WTC11 (cell line): ENCODE results near the gene NR2F6. TPM values are rescaled to one million over a fixed set of nuclear protein-coding genes. Genes with fewer than 3 reads are reported as not detected.

Experiments used
- ARID4B ChIP-seq: sonication (generic); formaldehyde crosslinking; IDR thresholded peaks from 2 replicates; pipeline ENCODE4 v1.8.0; 2023; ENCODE audit warnings: missing genetic modification reagents, mild to moderate bottlenecking, borderline replicate concordance
- ATF2 ChIP-seq: sonication (generic); formaldehyde crosslinking; IDR thresholded peaks from 2 replicates; pipeline ENCODE4 v1.8.1; 2022; ENCODE audit warnings: low read depth, missing genetic modification reagents, borderline replicate concordance
- CREB1 ChIP-seq: sonication (generic); formaldehyde crosslinking; IDR thresholded peaks from 2 replicates; pipeline ENCODE4 v1.8.0; 2023; ENCODE audit warnings: mild to moderate bottlenecking, missing genetic modification reagents
- ETV6 ChIP-seq: sonication (generic); formaldehyde crosslinking; IDR thresholded peaks from 2 replicates; pipeline ENCODE4 v1.8.1; 2022; ENCODE audit warnings: mild to moderate bottlenecking, missing genetic modification reagents
- FOXJ3 ChIP-seq: sonication (generic); formaldehyde crosslinking; IDR thresholded peaks from 2 replicates; pipeline ENCODE4 v1.9.0; 2021; ENCODE audit warnings: missing genetic modification reagents, mild to moderate bottlenecking, borderline replicate concordance
- FOXK1 ChIP-seq: sonication (generic); formaldehyde crosslinking; IDR thresholded peaks from 2 replicates; pipeline ENCODE4 v1.8.0; 2022; ENCODE audit warnings: mild to moderate bottlenecking, moderate library complexity, missing genetic modification reagents
- FOXP4 ChIP-seq: sonication (generic); formaldehyde crosslinking; IDR thresholded peaks from 2 replicates; pipeline ENCODE4 v1.8.0; 2022; ENCODE audit warnings: mild to moderate bottlenecking, missing genetic modification reagents
- GABPB1 ChIP-seq: sonication (generic); formaldehyde crosslinking; IDR thresholded peaks from 2 replicates; pipeline ENCODE4 v1.8.1; 2023; ENCODE audit warnings: mild to moderate bottlenecking, missing genetic modification reagents
- GRHL2 ChIP-seq: fragments of 250-450 bp; sonication (Bioruptor Pico); IDR thresholded peaks from 2 replicates; pipeline ENCODE4 v1.8.0; 2022; ENCODE audit warnings: mild to moderate bottlenecking, moderate library complexity; ENCODE audit not compliant: insufficient replicate concordance, severe bottlenecking
- GTF2I ChIP-seq: fragments of 250-450 bp; sonication (Bioruptor Pico); conservative IDR thresholded peaks from 2 replicates; pipeline ENCODE4 v1.4.0; 2021; ENCODE audit warnings: mild to moderate bottlenecking
- JUN ChIP-seq: sonication (generic); formaldehyde crosslinking; IDR thresholded peaks from 2 replicates; pipeline ENCODE4 v1.8.0; 2023; ENCODE audit warnings: mild to moderate bottlenecking, missing genetic modification reagents
- MAX ChIP-seq: sonication (generic); formaldehyde crosslinking; IDR thresholded peaks from 2 replicates; pipeline ENCODE4 v1.8.0; 2022; ENCODE audit warnings: mild to moderate bottlenecking, missing genetic modification reagents
- MLX ChIP-seq: sonication (generic); formaldehyde crosslinking; IDR thresholded peaks from 2 replicates; pipeline ENCODE4 v1.8.1; 2023; ENCODE audit warnings: mild to moderate bottlenecking, missing genetic modification reagents, moderate library complexity
- MXD4 ChIP-seq: fragments of 250-450 bp; sonication (Bioruptor Pico); IDR thresholded peaks from 2 replicates; pipeline ENCODE4 v1.8.0; 2021; ENCODE audit warnings: mild to moderate bottlenecking, moderate library complexity, borderline replicate concordance
- NFATC4 ChIP-seq: fragments of 250-450 bp; sonication (Bioruptor Pico); IDR thresholded peaks from 2 replicates; pipeline ENCODE4 v1.9.0; 2021; ENCODE audit warnings: mild to moderate bottlenecking
- NFYB ChIP-seq: sonication (generic); formaldehyde crosslinking; conservative IDR thresholded peaks from 2 replicates; pipeline ENCODE4 v1.8.0; 2022; ENCODE audit warnings: low read depth, missing genetic modification reagents
- PREB ChIP-seq: sonication (generic); formaldehyde crosslinking; IDR thresholded peaks from 2 replicates; pipeline ENCODE4 v1.8.1; 2022; ENCODE audit warnings: mild to moderate bottlenecking, missing genetic modification reagents, moderate library complexity, borderline replicate concordance
- TCF7 ChIP-seq: sonication (generic); formaldehyde crosslinking; IDR thresholded peaks from 2 replicates; pipeline ENCODE4 v1.8.0; 2022; ENCODE audit warnings: mild to moderate bottlenecking, low read depth, missing genetic modification reagents, moderate library complexity
- TEAD1 ChIP-seq: sonication (generic); formaldehyde crosslinking; IDR thresholded peaks from 2 replicates; pipeline ENCODE4 v1.8.0; 2022; ENCODE audit warnings: mild to moderate bottlenecking, missing genetic modification reagents
- USF2 ChIP-seq: sonication (generic); formaldehyde crosslinking; IDR thresholded peaks from 2 replicates; pipeline ENCODE4 v1.8.1; 2023; ENCODE audit warnings: mild to moderate bottlenecking, missing genetic modification reagents, moderate library complexity
- ZBTB43 ChIP-seq: sonication (generic); formaldehyde crosslinking; IDR thresholded peaks from 2 replicates; pipeline ENCODE4 v1.8.1; 2023; ENCODE audit warnings: mild to moderate bottlenecking, missing genetic modification reagents
- ZMAT4 ChIP-seq: fragments of 250-450 bp; sonication (Bioruptor Pico); IDR thresholded peaks from 2 replicates; pipeline ENCODE4 v1.9.0; 2021; ENCODE audit warnings: mild to moderate bottlenecking
- ZNF396 ChIP-seq: fragments of 250-450 bp; sonication (Bioruptor Pico); IDR thresholded peaks from 2 replicates; pipeline ENCODE4 v1.8.0; 2021; ENCODE audit warnings: mild to moderate bottlenecking, moderate library complexity, borderline replicate concordance
- ZNF671 ChIP-seq: fragments of 250-450 bp; sonication (Bioruptor Pico); IDR thresholded peaks from 2 replicates; pipeline ENCODE4 v1.8.0; 2021; ENCODE audit warnings: mild to moderate bottlenecking
- total RNA-seq: library from RNA; stranded (reverse); gene quantifications from 3 replicates; pipeline ENCODE4 v1.2.3, GENCODE V29; 2021

Gene NR2F6
- total RNA-seq, 1 experiment from 2014 or later, result 145 TPM

GRCh38 chr19:17266975-17267788, 21.5 kb upstream of the NR2F6 start, which contains the start of gene BABAM1 (continued):
- no peak for TF ChIP-seq ZBTB43
- no peak for TF ChIP-seq GTF2I (CRISPR knock-in tag)
- no peak for TF ChIP-seq JUN (CRISPR knock-in tag)
- TF ChIP-seq TEAD1 (CRISPR knock-in tag), result no peak
- TF ChIP-seq MXD4 (CRISPR knock-in tag), result peak; percentile 92; the same call in 1 of the 2 replicates
- 0 out of 2 replicates have a peak, but pooled peaks have one; percentile 27 for TF ChIP-seq MAX (CRISPR knock-in tag)
- no peak for TF ChIP-seq PREB (CRISPR knock-in tag)
- no peak for TF ChIP-seq NFATC4 (CRISPR knock-in tag)
- no peak for TF ChIP-seq GRHL2 (CRISPR knock-in tag)
- TF ChIP-seq FOXJ3 (CRISPR knock-in tag), result no peak
- TF ChIP-seq GABPB1 (CRISPR knock-in tag), result peak; percentile 87
- no peak for TF ChIP-seq ZNF396 (CRISPR knock-in tag)
- TF ChIP-seq ARID4B (CRISPR knock-in tag), result no peak
- no peak for TF ChIP-seq ZMAT4 (CRISPR knock-in tag)
- TF ChIP-seq FOXK1 (CRISPR knock-in tag), result peak; percentile 74
- no peak for TF ChIP-seq ETV6 (CRISPR knock-in tag)
- no peak for TF ChIP-seq ATF2 (CRISPR knock-in tag)
- TF ChIP-seq ZNF671, result no peak
- no peak for TF ChIP-seq FOXP4 (CRISPR knock-in tag)
- TF ChIP-seq TCF7, result no peak
- no peak for TF ChIP-seq CREB1 (CRISPR knock-in tag)
- TF ChIP-seq USF2 (CRISPR knock-in tag), result no peak
- peak; percentile 84 for TF ChIP-seq NFYB (CRISPR knock-in tag)
- no peak for TF ChIP-seq MLX (CRISPR knock-in tag)
- TF ChIP-seq, all 79 proteins: peak for 9
